Activated naive CD8-positive, alpha-beta T cell treated with anti-CD3 and anti-CD28 coated beads, Interleukin-2, amount 10 ng/mL, durations not matched to agents 7 days and 5 days (primary cell): Measurements from ENCODE around the gene SERPINB12. TPM values are rescaled to one million over a fixed set of nuclear protein-coding genes. Genes with fewer than 3 reads are reported as not detected.

Experiments
- total RNA-seq, 2 experiments: library from RNA; stranded (reverse); gene quantifications; one replicate each; pipeline ENCODE4 v1.2.3, GENCODE V29; 2021

Gene SERPINB12
- total RNA-seq, 2 experiments from 2014 or later: not detected

Other genes starting within 250 kb of the SERPINB12 start
- gene BCL2, start 222.6 kb upstream of the SERPINB12 start, total RNA-seq: 100 to 1,000 TPM; 121 to 128 TPM
- gene KDSR, start 175.2 kb upstream of the SERPINB12 start, total RNA-seq: 10 to 100 TPM; 48.1 to 50.1 TPM
- gene VPS4B, start 119.9 kb upstream of the SERPINB12 start, total RNA-seq: 10 to 100 TPM; 72.8 to 78.2 TPM
- not detected for gene SERPINB5, start 65.4 kb upstream of the SERPINB12 start, total RNA-seq
- not detected for gene SERPINB13, start 45.0 kb downstream of the SERPINB12 start, total RNA-seq
- gene SERPINB4, start 101.9 kb downstream of the SERPINB12 start, total RNA-seq: not detected
- not detected for gene SERPINB3, start 119.5 kb downstream of the SERPINB12 start, total RNA-seq
- not detected for gene SERPINB11, start 160.6 kb downstream of the SERPINB12 start, total RNA-seq
- not detected for gene SERPINB7, start 233.0 kb downstream of the SERPINB12 start, total RNA-seq